A673 (cell line): Measurements from ENCODE around the gene PHC2.

ENCODE experiments used
- EZH2 ChIP-seq: fragments of 200-600 bp; sonication (generic); IDR thresholded peaks from 2 replicates; pipeline ENCODE4 v1.6.1; 2017; ENCODE audit warnings: borderline replicate concordance, low read depth, mild to moderate bottlenecking, mixed read lengths, antibody characterized with exemption, low read length; ENCODE audit not compliant: poor library complexity, severe bottlenecking
- TF ChIP-seq, protein P1 (sequence below): fragments of 300-800, 200-600 bp; sonication (generic); conservative IDR thresholded peaks from 2 replicates; pipeline ENCODE4 v1.5.1; 2017; ENCODE audit warnings: low read depth, mild to moderate bottlenecking, antibody characterized with exemption, low read length, moderate library complexity, mixed read lengths

DNA sequence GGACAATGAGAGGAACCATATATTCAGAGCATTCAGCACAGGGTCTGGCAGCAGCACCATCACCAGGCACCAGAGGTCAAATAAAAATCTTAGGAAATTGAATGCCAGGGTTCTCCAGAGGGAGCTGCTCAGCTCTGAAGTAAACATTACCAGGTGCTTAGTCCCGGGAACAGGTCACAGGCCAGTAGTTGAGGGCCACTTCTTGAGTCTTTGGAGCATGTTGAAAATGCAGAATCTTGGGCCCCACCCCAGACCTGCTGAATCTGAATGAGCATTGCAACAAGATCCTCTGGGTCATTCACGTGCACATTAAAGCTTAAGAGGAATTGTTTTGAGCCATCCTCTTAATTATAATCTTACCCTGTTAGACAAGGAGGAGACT lies 33.8 kb downstream of the PHC2 start:
- TF ChIP-seq, protein P1, sequence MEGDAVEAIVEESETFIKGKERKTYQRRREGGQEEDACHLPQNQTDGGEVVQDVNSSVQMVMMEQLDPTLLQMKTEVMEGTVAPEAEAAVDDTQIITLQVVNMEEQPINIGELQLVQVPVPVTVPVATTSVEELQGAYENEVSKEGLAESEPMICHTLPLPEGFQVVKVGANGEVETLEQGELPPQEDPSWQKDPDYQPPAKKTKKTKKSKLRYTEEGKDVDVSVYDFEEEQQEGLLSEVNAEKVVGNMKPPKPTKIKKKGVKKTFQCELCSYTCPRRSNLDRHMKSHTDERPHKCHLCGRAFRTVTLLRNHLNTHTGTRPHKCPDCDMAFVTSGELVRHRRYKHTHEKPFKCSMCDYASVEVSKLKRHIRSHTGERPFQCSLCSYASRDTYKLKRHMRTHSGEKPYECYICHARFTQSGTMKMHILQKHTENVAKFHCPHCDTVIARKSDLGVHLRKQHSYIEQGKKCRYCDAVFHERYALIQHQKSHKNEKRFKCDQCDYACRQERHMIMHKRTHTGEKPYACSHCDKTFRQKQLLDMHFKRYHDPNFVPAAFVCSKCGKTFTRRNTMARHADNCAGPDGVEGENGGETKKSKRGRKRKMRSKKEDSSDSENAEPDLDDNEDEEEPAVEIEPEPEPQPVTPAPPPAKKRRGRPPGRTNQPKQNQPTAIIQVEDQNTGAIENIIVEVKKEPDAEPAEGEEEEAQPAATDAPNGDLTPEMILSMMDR, result no peak
- TF ChIP-seq EZH2, result no peak
